Naive B cell (primary cell): ENCODE data around the gene ZNF362. TPM values are rescaled to one million over a fixed set of nuclear protein-coding genes. Genes with fewer than 3 reads are reported as not detected.

Experiments
- ATAC-seq, 2 donors: fragments of 150-1000 bp; cut with Tn5 transposase; 2 replicates each; pipeline ENCODE4 v1.10.0; 2021; ENCODE audit warnings: low read depth in 2 of 2, mild to moderate bottlenecking in 2 of 2, moderate library complexity in 2 of 2
- DNase-seq: peaks from one replicate; pipeline ENCODE4 v3.0.0; 2022
- H3K27ac Mint-ChIP-seq, 6 donors: one replicate each; pipeline ENCODE4 v1.8.0; 2020 to 2022; ENCODE audit warnings: mild to moderate bottlenecking in 6 of 6, mixed read lengths in 6 of 6, moderate library complexity in 5 of 6, inconsistent platforms in 2 of 6
- H3K27me3 Mint-ChIP-seq, 3 donors: one replicate each; pipeline ENCODE4 v1.8.0; 2021 to 2022; ENCODE audit warnings: mixed read lengths in 3 of 3, mild to moderate bottlenecking in 1 of 3
- H3K36me3 Mint-ChIP-seq, 2 donors: one replicate each; pipeline ENCODE4 v1.8.0; 2020 to 2022; ENCODE audit warnings: mixed read lengths in 2 of 2, inconsistent platforms in 1 of 2, mild to moderate bottlenecking in 1 of 2
- H3K4me1 Mint-ChIP-seq, 3 donors: one replicate each; pipeline ENCODE4 v1.8.0; 2020 to 2022; ENCODE audit warnings: mixed read lengths in 3 of 3, inconsistent platforms in 1 of 3, mild to moderate bottlenecking in 1 of 3, moderate library complexity in 1 of 3
- H3K4me3 Mint-ChIP-seq, 8 donors: one replicate each; pipeline ENCODE4 v1.8.0; 2020 to 2022; ENCODE audit warnings: mild to moderate bottlenecking in 8 of 8, mixed read lengths in 8 of 8, moderate library complexity in 8 of 8, inconsistent platforms in 2 of 8
- H3K9me3 Mint-ChIP-seq, 7 donors: one replicate each; pipeline ENCODE4 v1.8.0; 2020 to 2022; ENCODE audit warnings: mixed read lengths in 7 of 7, mild to moderate bottlenecking in 5 of 7, inconsistent platforms in 2 of 7, moderate library complexity in 1 of 7
- polyA plus RNA-seq, 6 donors: library from polyadenylated mRNA; unstranded; fragments of 300-500 nt; fragmentation: Illumina TruSeq; gene quantifications; one replicate each; pipeline ENCODE4 v1.2.3, GENCODE V29; 2021; ENCODE audit warnings: low read depth in 6 of 6

ZNF362 gene
- polyA plus RNA-seq, 6 donors from 2014 or later: 10.0 to 25.5 (median 12.7) TPM

GRCh38 chr1:33250217-33250616, 6.1 kb upstream of the ZNF362 start:
- Mint-ChIP-seq H3K36me3 (no peaks in the 10 kb centered on the region), H3K4me1 (peaks cover 0 to 4% (median 0%) of the 10 kb centered on the region in 3 donors), H3K4me3 (peak overlapping the region in 1 of 8 donors; percentile 34), H3K9me3 (peaks cover 0 to 2% (median 0%) of the 10 kb centered on the region in 7 donors), H3K27ac (no peak overlapping the region), H3K27me3 (peaks cover 31 to 39% (median 37%) of the 10 kb centered on the region in 3 donors)
- ATAC-seq (no peak), DNase-seq (no peak)

GRCh38 chr1:33250724-33251123, 5.6 kb upstream of the ZNF362 start:
- Mint-ChIP-seq H3K4me3 (peak overlapping the region in 1 of 8 donors; percentile 34), H3K27me3 (peaks cover 31 to 39% (median 37%) of the 10 kb centered on the region in 3 donors), H3K9me3 (peaks cover 0 to 2% (median 0%) of the 10 kb centered on the region in 7 donors), H3K27ac (peak overlapping the region in 1 of 6 donors; percentile 79), H3K4me1 (peaks cover 0 to 4% (median 0%) of the 10 kb centered on the region in 3 donors), H3K36me3 (no peaks in the 10 kb centered on the region)
- ATAC-seq (no peak), DNase-seq (no peak)

GRCh38 chr1:33254491-33254890, 1.8 kb upstream of the ZNF362 start:
- peaks cover 15 to 25% (median 20%) of the 10 kb centered on the region in 3 donors for H3K27me3 Mint-ChIP-seq
- H3K4me3 Mint-ChIP-seq: peak overlapping the region in 5 of 8 donors; percentile 34 to 86 (median 71)
- H3K9me3 Mint-ChIP-seq: peaks cover 0 to 2% (median 0%) of the 10 kb centered on the region in 7 donors
- no peak for DNase-seq
- H3K27ac Mint-ChIP-seq: peak overlapping the region in 2 of 6 donors; percentile 39
- H3K4me1 Mint-ChIP-seq: peaks cover 15 to 30% (median 24%) of the 10 kb centered on the region in 3 donors
- no peaks in the 10 kb centered on the region for H3K36me3 Mint-ChIP-seq
- no peak for ATAC-seq

GRCh38 chr1:33255347-33256220, 708 bp upstream of the ZNF362 start:
- Mint-ChIP-seq H3K27ac (peak overlapping the region in 3 of 6 donors; percentile 56 to 78 (median 67)), H3K4me3 (peak overlapping the region; percentile 61 to 99 (median 82)), H3K27me3 (peaks cover 9 to 14% (median 11%) of the 10 kb centered on the region in 3 donors), H3K4me1 (peaks cover 24 to 41% (median 33%) of the 10 kb centered on the region in 3 donors), H3K9me3 (peaks cover 0 to 2% (median 0%) of the 10 kb centered on the region in 7 donors), H3K36me3 (no peaks in the 10 kb centered on the region)
- DNase-seq (peak; percentile 30), ATAC-seq (peak; percentile 47 to 57)

GRCh38 chr1:33256221-33256470, 146 bp upstream of the ZNF362 start:
- ATAC-seq (no peak), DNase-seq (no peak)
- H3K36me3 Mint-ChIP-seq: no peaks in the 10 kb centered on the region
- peaks cover 5 to 9% (median 7%) of the 10 kb centered on the region in 3 donors for H3K27me3 Mint-ChIP-seq
- peaks cover 25 to 47% (median 35%) of the 10 kb centered on the region in 3 donors for H3K4me1 Mint-ChIP-seq
- no peak overlapping the region for H3K27ac Mint-ChIP-seq
- H3K9me3 Mint-ChIP-seq: peaks cover 0 to 2% (median 0%) of the 10 kb centered on the region in 7 donors
- peak overlapping the region in 7 of 8 donors; percentile 37 to 99 (median 51) for H3K4me3 Mint-ChIP-seq

- Mint-ChIP-seq H3K36me3 (no peaks in the 10 kb centered on the region), H3K4me1 (peaks cover 33 to 54% (median 44%) of the 10 kb centered on the region in 3 donors), H3K9me3 (peaks cover 0 to 1% (median 0%) of the 10 kb centered on the region in 7 donors), H3K4me3 (peak overlapping the region; percentile 92 to 99 (median 98)), H3K27me3 (no peaks in the 10 kb centered on the region), H3K27ac (peak overlapping the region; percentile 88 to 97 (median 92))
- ATAC-seq (no peak), DNase-seq (no peak)
These were observed 997 bp downstream of the ZNF362 start for GRCh38 chr1:33257207-33257771.

- ATAC-seq (no peak), DNase-seq (no peak)
- Mint-ChIP-seq H3K4me1 (peaks cover 37 to 61% (median 52%) of the 10 kb centered on the region in 3 donors), H3K36me3 (no peaks in the 10 kb centered on the region), H3K4me3 (peak overlapping the region; percentile 92 to 99 (median 98)), H3K9me3 (peaks cover 0 to 1% (median 0%) of the 10 kb centered on the region in 7 donors), H3K27me3 (no peaks in the 10 kb centered on the region), H3K27ac (peak overlapping the region in 2 of 6 donors; percentile 88 to 90)
These were observed 1.8 kb downstream of the ZNF362 start for GRCh38 chr1:33257772-33258712.

GRCh38 chr1:33258788-33259274, 2.5 kb downstream of the ZNF362 start:
- no peak for ATAC-seq
- H3K27me3 Mint-ChIP-seq: no peaks in the 10 kb centered on the region
- peaks cover 41 to 63% (median 58%) of the 10 kb centered on the region in 3 donors for H3K4me1 Mint-ChIP-seq

GRCh38 chr1:33259879-33260278, 3.6 kb downstream of the ZNF362 start:
- H3K27me3 Mint-ChIP-seq: no peaks in the 10 kb centered on the region
- H3K9me3 Mint-ChIP-seq: peaks cover 0 to 1% (median 0%) of the 10 kb centered on the region in 7 donors
- peak overlapping the region in 2 of 8 donors; percentile 17 to 96 for H3K4me3 Mint-ChIP-seq
- peaks cover 41 to 60% (median 58%) of the 10 kb centered on the region in 3 donors for H3K4me1 Mint-ChIP-seq
- no peak overlapping the region for H3K27ac Mint-ChIP-seq
- ATAC-seq (no peak), DNase-seq (no peak)
- H3K36me3 Mint-ChIP-seq: no peaks in the 10 kb centered on the region

More at GRCh38 chr1:33258788-33259274, 2.5 kb downstream of the ZNF362 start:
- H3K4me3 Mint-ChIP-seq: peak overlapping the region; percentile 35 to 99 (median 94)
- DNase-seq: no peak
- H3K9me3 Mint-ChIP-seq: peaks cover 0 to 1% (median 0%) of the 10 kb centered on the region in 7 donors
- H3K36me3 Mint-ChIP-seq: no peaks in the 10 kb centered on the region
- H3K27ac Mint-ChIP-seq: no peak overlapping the region

GRCh38 chr1:33260439-33260838, 4.1 kb downstream of the ZNF362 start:
- Mint-ChIP-seq H3K4me1 (peaks cover 41 to 60% (median 58%) of the 10 kb centered on the region in 3 donors), H3K4me3 (peak overlapping the region in 3 of 8 donors; percentile 20 to 96 (median 65)), H3K27me3 (no peaks in the 10 kb centered on the region), H3K27ac (no peak overlapping the region), H3K36me3 (no peaks in the 10 kb centered on the region), H3K9me3 (peaks cover 0 to 1% (median 0%) of the 10 kb centered on the region in 7 donors)
- no peak for ATAC-seq
- DNase-seq: no peak

- Mint-ChIP-seq H3K9me3 (peaks cover 0 to 1% (median 0%) of the 10 kb centered on the region in 7 donors), H3K4me1 (peaks cover 49 to 65% (median 60%) of the 10 kb centered on the region in 3 donors), H3K27ac (no peak overlapping the region), H3K27me3 (no peaks in the 10 kb centered on the region), H3K4me3 (peak overlapping the region in 1 of 8 donors; percentile 96), H3K36me3 (no peaks in the 10 kb centered on the region)
- no peak for DNase-seq
- no peak for ATAC-seq
These were observed 5.1 kb downstream of the ZNF362 start for GRCh38 chr1:33261344-33261743.

GRCh38 chr1:33263890-33264504, 7.7 kb downstream of the ZNF362 start:
- H3K4me1 Mint-ChIP-seq: peaks cover 43 to 54% (median 51%) of the 10 kb centered on the region in 3 donors
- H3K9me3 Mint-ChIP-seq: peaks cover 0 to 1% (median 0%) of the 10 kb centered on the region in 7 donors
- no peaks in the 10 kb centered on the region for H3K36me3 Mint-ChIP-seq
- ATAC-seq (no peak), DNase-seq (no peak)
- no peak overlapping the region for H3K27ac Mint-ChIP-seq
- no peak overlapping the region for H3K4me3 Mint-ChIP-seq
- no peaks in the 10 kb centered on the region for H3K27me3 Mint-ChIP-seq
